Measurements from ENCODE around the gene ZNF460. TPM values are rescaled to one million over a fixed set of nuclear protein-coding genes. Genes with fewer than 3 reads are reported as not detected.
A peak's percentile ranks its signal among the peaks of the same experiment; 100 is the strongest.
"Not testable (repeated sequence)": the region's sequence is repeated elsewhere in the genome, so short reads cannot be mapped to it uniquely, and the experiment has no call there.

ZNF460 gene
- polyA plus RNA-seq, 1 experiment = 11.2 TPM

- ChIA-PET CTCF (no interaction called here), POLR2A (interaction anchor here (0.6 kb wide), 1 partner anchor 1147 kb away, joined by 3 read pairs; no protein-coding TSS in a partner anchor)
- no peaks in the 10 kb centered on the region for H3K9me3 ChIP-seq (ENCODE audit: control insufficient read depth, insufficient read depth, low read length)
- H3K4me3 ChIP-seq (ENCODE audit: low read depth, low read length) = no peak overlapping the region
- TF ChIP-seq CTCF (IDR thresholded peaks at IDR 0.05; ENCODE audit: low read depth, low read length) = no peak
- no peak overlapping the region for H3K27ac ChIP-seq (ENCODE audit: low read depth, low read length)
- no peaks in the 10 kb centered on the region for H3K27me3 ChIP-seq (ENCODE audit: control insufficient read depth, insufficient read depth, low read length)
- no peak for DNase-seq (ENCODE audit: low read depth, low spot score)
Observed at GRCh38 chr19:57267291-57267690, 13.0 kb upstream of the ZNF460 start.

GRCh38 chr19:57269515-57270250 lies 10.6 kb upstream of the ZNF460 start:
- ChIA-PET POLR2A (interaction anchor here (0.6 kb wide), 1 partner anchor 78 kb away, joined by 3 read pairs; no protein-coding TSS in a partner anchor), CTCF (no interaction called here)
- no peak for TF ChIP-seq CTCF (IDR thresholded peaks at IDR 0.05; ENCODE audit: low read depth, low read length)
- H3K27ac ChIP-seq (ENCODE audit: low read depth, low read length) = peak overlapping the region; percentile 4
- no peak overlapping the region for H3K4me3 ChIP-seq (ENCODE audit: low read depth, low read length)
- H3K9me3 ChIP-seq (ENCODE audit: control insufficient read depth, insufficient read depth, low read length) = no peaks in the 10 kb centered on the region
- H3K27me3 ChIP-seq (ENCODE audit: control insufficient read depth, insufficient read depth, low read length) = no peaks in the 10 kb centered on the region
- peak; percentile 63 for DNase-seq (ENCODE audit: low read depth, low spot score)

- Histone ChIP-seq H3K9me3 (ENCODE audit: control insufficient read depth, insufficient read depth, low read length) (no peaks in the 10 kb centered on the region), H3K4me3 (ENCODE audit: low read depth, low read length) (no peak overlapping the region), H3K27me3 (ENCODE audit: control insufficient read depth, insufficient read depth, low read length) (no peaks in the 10 kb centered on the region), H3K27ac (ENCODE audit: low read depth, low read length) (no peak overlapping the region)
- ChIA-PET POLR2A (no interaction called here), CTCF (interaction anchor here (0.6 kb wide), 1 partner anchor 27 kb away, joined by 3 read pairs; no protein-coding TSS in a partner anchor)
- DNase-seq (ENCODE audit: low read depth, low spot score) = no peak
- TF ChIP-seq CTCF (IDR thresholded peaks at IDR 0.05; ENCODE audit: low read depth, low read length) = no peak
Observed at GRCh38 chr19:57271280-57271679, 9.0 kb upstream of the ZNF460 start.

GRCh38 chr19:57273014-57273413 lies 7.3 kb upstream of the ZNF460 start:
- H3K27ac ChIP-seq (ENCODE audit: low read depth, low read length) = no peak overlapping the region
- DNase-seq (ENCODE audit: low read depth, low spot score) = no peak
- ChIA-PET POLR2A (interaction anchor here (0.7 kb wide), 1 partner anchor 91 kb away, joined by 6 read pairs; no protein-coding TSS in a partner anchor), CTCF (no interaction called here)
- H3K9me3 ChIP-seq (ENCODE audit: control insufficient read depth, insufficient read depth, low read length) = no peaks in the 10 kb centered on the region
- no peak overlapping the region for H3K4me3 ChIP-seq (ENCODE audit: low read depth, low read length)
- H3K27me3 ChIP-seq (ENCODE audit: control insufficient read depth, insufficient read depth, low read length) = no peaks in the 10 kb centered on the region
- no peak for TF ChIP-seq CTCF (IDR thresholded peaks at IDR 0.05; ENCODE audit: low read depth, low read length)

GRCh38 chr19:57276430-57276829 lies 3.9 kb upstream of the ZNF460 start:
- Histone ChIP-seq H3K9me3 (ENCODE audit: control insufficient read depth, insufficient read depth, low read length) (no peaks in the 10 kb centered on the region; the same call in 1 of the 2 replicates), H3K27me3 (ENCODE audit: control insufficient read depth, insufficient read depth, low read length) (no peaks in the 10 kb centered on the region), H3K4me3 (ENCODE audit: low read depth, low read length) (no peak overlapping the region), H3K27ac (ENCODE audit: low read depth, low read length) (no peak overlapping the region)
- POLR2A ChIA-PET = no interaction called here
- no peak for DNase-seq (ENCODE audit: low read depth, low spot score)
- no peak for TF ChIP-seq CTCF (IDR thresholded peaks at IDR 0.05; ENCODE audit: low read depth, low read length)
- CTCF ChIA-PET = no interaction called here

- H3K4me3 ChIP-seq (ENCODE audit: low read depth, low read length); POLR2A ChIA-PET; DNase-seq (ENCODE audit: low read depth, low spot score); CTCF ChIA-PET; H3K27me3 ChIP-seq (ENCODE audit: control insufficient read depth, insufficient read depth, low read length); H3K9me3 ChIP-seq (ENCODE audit: control insufficient read depth, insufficient read depth, low read length): not testable (repeated sequence)
- peak overlapping the region; percentile 52 for H3K27ac ChIP-seq (ENCODE audit: low read depth, low read length)
Observed at GRCh38 chr19:57278481-57278880, 1.8 kb upstream of the ZNF460 start.

All from AG04450 (cell line).